IPS DF 4.7 (cell line): ENCODE data around the gene FMC1.
"Not testable (repeated sequence)": the region's sequence is repeated elsewhere in the genome, so short reads cannot be mapped to it uniquely, and the experiment has no call there.

ENCODE experiments used
- DNase-seq: peaks from one replicate; pipeline ENCODE4 v3.0.0-alpha.2; 2013; ENCODE audit warnings: low spot score; ENCODE audit errors: extremely low read depth

The FMC1 gene

GRCh38 chr7:139340037-139340807 lies 915 bp upstream of the FMC1 start:
- DNase-seq = no peak

GRCh38 chr7:139340808-139341057 lies 404 bp upstream of the FMC1 start:
- no peak for DNase-seq

- no peak for DNase-seq
These were observed 664 bp downstream of the FMC1 start for GRCh38 chr7:139341776-139342226.

- no peak for DNase-seq
These were observed 3.9 kb downstream of the FMC1 start for GRCh38 chr7:139345042-139345441.

- no peak for DNase-seq
These were observed 9.9 kb downstream of the FMC1 start for GRCh38 chr7:139351027-139351426.

GRCh38 chr7:139354729-139355128 lies 13.6 kb downstream of the FMC1 start:
- DNase-seq = no peak

GRCh38 chr7:139355320-139355719 lies 14.2 kb downstream of the FMC1 start:
- DNase-seq = no peak

GRCh38 chr7:139357729-139358506 lies 16.8 kb downstream of the FMC1 start:
- not testable (repeated sequence) for DNase-seq

- DNase-seq = no peak
These were observed 17.6 kb downstream of the FMC1 start for GRCh38 chr7:139358541-139359365.

GRCh38 chr7:139359366-139360209 lies 18.5 kb downstream of the FMC1 start, which contains the start of gene LUC7L2:
TSS of gene LUC7L2 (plus strand) at chr7:139359894. CDS start at chr7:139360262, 368 bp downstream.
- DNase-seq = no peak

- DNase-seq = no peak
These were observed 19.2 kb downstream of the FMC1 start for GRCh38 chr7:139360210-139360947.

GRCh38 chr7:139360948-139361307 lies 19.8 kb downstream of the FMC1 start:
- no peak for DNase-seq

GRCh38 chr7:139361523-139361922 lies 20.4 kb downstream of the FMC1 start:
- DNase-seq = no peak

GRCh38 chr7:139362302-139362701 lies 21.2 kb downstream of the FMC1 start:
- DNase-seq = no peak

GRCh38 chr7:139362981-139363380 lies 21.8 kb downstream of the FMC1 start:
- DNase-seq = no peak

GRCh38 chr7:139365336-139365735 lies 24.2 kb downstream of the FMC1 start:
- no peak for DNase-seq

- DNase-seq = no peak
These were observed 25.3 kb downstream of the FMC1 start for GRCh38 chr7:139366400-139366799.

GRCh38 chr7:139367438-139368155 lies 26.5 kb downstream of the FMC1 start:
- DNase-seq = no peak

- DNase-seq = no peak
These were observed 29.3 kb downstream of the FMC1 start for GRCh38 chr7:139370301-139370942.
